BE2C (cell line): ENCODE results near the gene SLC5A11.
A peak's percentile ranks its signal among the peaks of the same experiment; 100 is the strongest.

ENCODE experiments used
- DNase-seq: peaks from one replicate; pipeline ENCODE4 v3.0.0-alpha.2; 2020
- H3K27me3 ChIP-seq: fragments of 250-450 bp; sonication (Bioruptor Pico); 2 replicates; pipeline ENCODE4 v1.5.1; 2020; ENCODE audit warnings: mild to moderate bottlenecking
- H3K36me3 ChIP-seq: fragments of 250-450 bp; sonication (Bioruptor Pico); 2 replicates; pipeline ENCODE4 v1.5.1; 2020; ENCODE audit warnings: mild to moderate bottlenecking
- H3K4me1 ChIP-seq: fragments of 250-450 bp; sonication (Bioruptor Pico); 2 replicates; pipeline ENCODE4 v1.5.1; 2020
- H3K4me3 ChIP-seq: 2 replicates; pipeline ENCODE4 v1.5.1; 2011; ENCODE audit warnings: low read depth, low read length
- H3K9me3 ChIP-seq: fragments of 250-450 bp; sonication (Bioruptor Pico); 2 replicates; pipeline ENCODE4 v1.5.1; 2020
- CTCF ChIP-seq: IDR thresholded peaks from 2 replicates; pipeline ENCODE4 v1.5.1; 2012; ENCODE audit warnings: mild to moderate bottlenecking, low read depth, low read length

The SLC5A11 gene

DNA sequence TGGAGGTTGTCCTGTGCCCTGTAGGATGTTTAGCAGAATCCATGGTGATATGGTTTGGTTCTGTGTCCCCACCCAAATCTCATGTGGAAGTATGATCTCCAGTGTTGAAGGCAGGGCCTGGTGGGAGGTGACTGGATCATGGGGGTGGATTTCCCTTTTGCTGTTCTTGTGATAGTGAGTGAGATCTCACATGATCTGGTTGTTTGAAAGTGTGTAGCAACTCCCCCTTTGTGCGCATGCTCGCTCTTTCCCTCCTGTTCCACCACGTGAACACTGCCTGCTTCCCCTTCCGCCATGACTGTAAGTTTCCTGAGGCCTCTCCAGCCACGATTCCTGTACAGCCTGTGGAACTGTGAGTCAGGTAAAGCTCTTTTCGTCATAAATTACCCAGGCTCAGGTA is 107.5 kb downstream of the SLC5A11 start:
- no peak for DNase-seq
- Histone ChIP-seq H3K4me1 (no peaks in the 10 kb centered on the region), H3K9me3 (no peaks in the 10 kb centered on the region), H3K27me3 (no peaks in the 10 kb centered on the region), H3K4me3 (no peak overlapping the region), H3K36me3 (peaks cover 24% of the 10 kb centered on the region)
- no peak for TF ChIP-seq CTCF

DNA sequence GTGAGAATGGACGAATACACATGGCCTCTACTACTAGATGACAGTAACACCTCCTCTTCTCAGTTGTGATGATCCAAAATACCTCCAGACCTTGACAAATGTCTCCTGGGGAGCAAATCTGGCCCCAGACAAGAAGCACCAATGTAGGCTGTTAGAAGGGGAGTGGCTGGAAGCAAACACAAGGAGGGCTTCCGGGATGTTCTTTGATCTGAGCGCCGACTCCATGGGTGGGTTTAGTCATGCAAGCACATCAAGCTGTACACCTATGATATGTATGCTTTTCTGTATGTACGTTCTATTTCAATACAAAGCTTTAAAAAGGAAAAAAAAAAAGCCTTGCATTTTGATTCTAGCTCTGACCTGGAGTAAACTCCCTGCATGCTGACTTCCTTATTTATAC is 108.0 kb downstream of the SLC5A11 start:
- H3K4me3 ChIP-seq: no peak overlapping the region
- no peak for TF ChIP-seq CTCF
- H3K27me3 ChIP-seq: no peaks in the 10 kb centered on the region
- H3K9me3 ChIP-seq: no peaks in the 10 kb centered on the region
- DNase-seq: no peak
- H3K36me3 ChIP-seq: peaks cover 27% of the 10 kb centered on the region
- H3K4me1 ChIP-seq: no peaks in the 10 kb centered on the region

GRCh38 chr16:24954137-24954536 is 108.4 kb downstream of the SLC5A11 start:
- no peak for TF ChIP-seq CTCF
- H3K4me1 ChIP-seq: no peaks in the 10 kb centered on the region
- no peaks in the 10 kb centered on the region for H3K9me3 ChIP-seq
- DNase-seq: no peak
- no peak overlapping the region for H3K4me3 ChIP-seq
- no peaks in the 10 kb centered on the region for H3K27me3 ChIP-seq
- peaks cover 30% of the 10 kb centered on the region for H3K36me3 ChIP-seq

GRCh38 chr16:24955975-24956731 is 110.4 kb downstream of the SLC5A11 start:
- Histone ChIP-seq H3K4me3 (no peak overlapping the region), H3K9me3 (no peaks in the 10 kb centered on the region), H3K4me1 (no peaks in the 10 kb centered on the region), H3K36me3 (peaks cover 36% of the 10 kb centered on the region), H3K27me3 (no peaks in the 10 kb centered on the region)
- 0 out of 2 replicates have a peak, but pooled peaks have one; percentile 8 for TF ChIP-seq CTCF
- DNase-seq: no peak

DNA sequence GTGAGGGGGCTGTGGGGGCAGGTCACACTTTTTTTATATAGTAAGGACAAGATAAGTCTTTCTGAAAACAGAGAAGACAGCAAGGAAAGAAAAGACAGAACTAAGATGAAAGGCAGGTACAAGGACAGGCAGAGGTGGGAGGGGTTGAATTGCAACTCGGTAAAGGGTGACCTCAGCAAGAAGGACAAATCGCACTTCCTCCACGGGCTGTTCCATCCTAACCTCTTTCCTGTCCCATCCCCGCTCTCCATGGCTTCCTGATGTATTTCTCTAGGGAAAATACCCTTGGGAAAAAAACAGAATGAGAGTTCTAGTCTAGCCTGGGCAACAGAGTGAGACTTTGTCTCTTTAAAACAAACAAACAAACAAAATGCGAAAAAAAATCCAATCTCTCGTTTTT is 112.1 kb downstream of the SLC5A11 start:
- Histone ChIP-seq H3K9me3 (no peaks in the 10 kb centered on the region), H3K4me3 (no peak overlapping the region), H3K36me3 (peaks cover 35% of the 10 kb centered on the region), H3K27me3 (no peaks in the 10 kb centered on the region), H3K4me1 (no peaks in the 10 kb centered on the region)
- TF ChIP-seq CTCF: no peak
- no peak for DNase-seq
